ENCODE data around the gene LYPD1.

DNA sequence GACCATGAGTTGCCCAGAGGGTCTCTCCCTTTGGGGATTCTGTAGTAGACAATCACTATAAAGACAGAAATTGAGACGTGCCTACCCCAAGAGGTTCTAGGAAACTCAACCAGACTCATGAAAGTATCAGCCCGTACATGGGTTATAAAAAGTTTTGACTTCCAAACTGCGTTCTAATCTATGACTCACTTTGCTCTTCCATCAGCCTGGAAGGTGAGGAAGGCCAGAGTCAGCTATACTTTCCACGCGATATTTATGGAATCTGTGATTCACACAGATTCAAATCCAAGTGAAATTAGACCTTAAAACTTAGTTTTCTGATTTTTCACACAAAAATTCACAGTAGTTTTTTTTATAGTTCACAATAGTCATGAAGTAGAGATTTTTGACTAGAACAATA is 7.7 kb upstream of the LYPD1 start:
- TF ChIP-seq, protein P1, sequence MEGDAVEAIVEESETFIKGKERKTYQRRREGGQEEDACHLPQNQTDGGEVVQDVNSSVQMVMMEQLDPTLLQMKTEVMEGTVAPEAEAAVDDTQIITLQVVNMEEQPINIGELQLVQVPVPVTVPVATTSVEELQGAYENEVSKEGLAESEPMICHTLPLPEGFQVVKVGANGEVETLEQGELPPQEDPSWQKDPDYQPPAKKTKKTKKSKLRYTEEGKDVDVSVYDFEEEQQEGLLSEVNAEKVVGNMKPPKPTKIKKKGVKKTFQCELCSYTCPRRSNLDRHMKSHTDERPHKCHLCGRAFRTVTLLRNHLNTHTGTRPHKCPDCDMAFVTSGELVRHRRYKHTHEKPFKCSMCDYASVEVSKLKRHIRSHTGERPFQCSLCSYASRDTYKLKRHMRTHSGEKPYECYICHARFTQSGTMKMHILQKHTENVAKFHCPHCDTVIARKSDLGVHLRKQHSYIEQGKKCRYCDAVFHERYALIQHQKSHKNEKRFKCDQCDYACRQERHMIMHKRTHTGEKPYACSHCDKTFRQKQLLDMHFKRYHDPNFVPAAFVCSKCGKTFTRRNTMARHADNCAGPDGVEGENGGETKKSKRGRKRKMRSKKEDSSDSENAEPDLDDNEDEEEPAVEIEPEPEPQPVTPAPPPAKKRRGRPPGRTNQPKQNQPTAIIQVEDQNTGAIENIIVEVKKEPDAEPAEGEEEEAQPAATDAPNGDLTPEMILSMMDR (IDR thresholded peaks at IDR 0.05; ENCODE audit: insufficient read depth, low read depth, low read length), result no peak
- no peak for TF ChIP-seq EZH2 (IDR thresholded peaks at IDR 0.05; ENCODE audit: insufficient read depth, low read length)
